Nephron progenitor cell (in vitro differentiated cells): Measurements from ENCODE around the gene FERMT1.
"Not testable (repeated sequence)": the region's sequence is repeated elsewhere in the genome, so short reads cannot be mapped to it uniquely, and the experiment has no call there.

ENCODE experiments used
- DNase-seq: peaks from one replicate; pipeline ENCODE4 v3.0.0; 2021
- H3K27ac Mint-ChIP-seq: 2 replicates; pipeline ENCODE4 v1.8.0; 2021; ENCODE audit warnings: mild to moderate bottlenecking, moderate library complexity, mixed read lengths
- H3K27me3 Mint-ChIP-seq: 2 replicates; pipeline ENCODE4 v1.8.0; 2021; ENCODE audit warnings: mild to moderate bottlenecking, low read depth, mixed read lengths; ENCODE audit not compliant: poor library complexity
- H3K36me3 Mint-ChIP-seq: 2 replicates; pipeline ENCODE4 v1.8.0; 2021; ENCODE audit warnings: low read depth, mixed read lengths
- H3K4me1 Mint-ChIP-seq: 2 replicates; pipeline ENCODE4 v1.8.0; 2021; ENCODE audit warnings: mixed read lengths
- H3K4me3 Mint-ChIP-seq: 2 replicates; pipeline ENCODE4 v1.8.0; 2021; ENCODE audit warnings: mild to moderate bottlenecking, moderate library complexity, mixed read lengths
- H3K9me3 Mint-ChIP-seq: 2 replicates; pipeline ENCODE4 v1.8.0; 2021; ENCODE audit warnings: mild to moderate bottlenecking, moderate library complexity, mixed read lengths
- CTCF ChIP-seq: fragments of 200-600 bp; sonication (generic); IDR thresholded peaks from 2 replicates; pipeline ENCODE4 v1.5.0; 2021; ENCODE audit warnings: antibody characterized with exemption

Gene FERMT1

GRCh38 chr20:6114696-6115095 lies 8.1 kb downstream of the FERMT1 start:
- H3K4me3 Mint-ChIP-seq: no peak overlapping the region
- H3K36me3 Mint-ChIP-seq: peaks cover 27% of the 10 kb centered on the region
- no peak for DNase-seq
- no peaks in the 10 kb centered on the region for H3K4me1 Mint-ChIP-seq
- peaks cover 30% of the 10 kb centered on the region for H3K9me3 Mint-ChIP-seq
- H3K27ac Mint-ChIP-seq: no peak overlapping the region
- H3K27me3 Mint-ChIP-seq: peaks cover 5% of the 10 kb centered on the region
- no peak for TF ChIP-seq CTCF

- no peaks in the 10 kb centered on the region for H3K27me3 Mint-ChIP-seq
- DNase-seq: no peak
- no peak overlapping the region for H3K27ac Mint-ChIP-seq
- no peak overlapping the region for H3K4me3 Mint-ChIP-seq
- no peak for TF ChIP-seq CTCF
- peaks cover 27% of the 10 kb centered on the region for H3K36me3 Mint-ChIP-seq
- peaks cover 30% of the 10 kb centered on the region for H3K9me3 Mint-ChIP-seq
- no peaks in the 10 kb centered on the region for H3K4me1 Mint-ChIP-seq
Observed at GRCh38 chr20:6113951-6114350, 8.9 kb downstream of the FERMT1 start.

GRCh38 chr20:6112965-6113364 lies 9.9 kb downstream of the FERMT1 start:
- not testable (repeated sequence) for H3K27ac Mint-ChIP-seq, DNase-seq
- peaks cover 27% of the 10 kb centered on the region for H3K36me3 Mint-ChIP-seq

DNA sequence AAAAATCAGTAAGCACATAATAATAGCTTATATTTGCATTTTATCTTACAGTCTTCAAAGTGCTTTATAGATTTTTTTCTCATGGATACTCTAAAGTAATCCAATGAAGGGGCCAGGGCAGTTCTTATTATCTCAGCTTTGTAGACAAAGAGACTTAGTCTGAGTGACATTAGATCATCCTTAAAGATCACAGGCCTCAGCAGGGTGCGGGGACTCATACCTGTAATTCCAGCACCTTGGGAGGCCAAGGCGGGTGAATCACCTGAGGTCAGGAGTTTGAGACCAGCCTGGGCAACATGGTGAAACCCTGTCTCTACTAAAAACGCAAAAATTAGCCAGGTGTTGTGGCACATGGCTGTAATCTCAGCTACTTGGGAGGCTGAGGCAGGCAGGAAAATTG lies 14.5 kb downstream of the FERMT1 start:
- peaks cover 12% of the 10 kb centered on the region for H3K36me3 Mint-ChIP-seq

More at GRCh38 chr20:6112965-6113364, 9.9 kb downstream of the FERMT1 start:
- not testable (repeated sequence) for H3K27me3 Mint-ChIP-seq, H3K4me3 Mint-ChIP-seq, H3K4me1 Mint-ChIP-seq
- peaks cover 30% of the 10 kb centered on the region for H3K9me3 Mint-ChIP-seq

GRCh38 chr20:6104493-6105188 lies 18.2 kb downstream of the FERMT1 start:
- Mint-ChIP-seq H3K36me3 (no peaks in the 10 kb centered on the region), H3K4me1 (peaks cover 12% of the 10 kb centered on the region), H3K27ac (peak overlapping the region; percentile 50), H3K9me3 (no peaks in the 10 kb centered on the region), H3K27me3 (peaks cover 5% of the 10 kb centered on the region), H3K4me3 (no peak overlapping the region)
- no peak for TF ChIP-seq CTCF
- no peak for DNase-seq

More for the DNA sequence above, 14.5 kb downstream of the FERMT1 start:
- peaks cover 12% of the 10 kb centered on the region for H3K4me1 Mint-ChIP-seq
- DNase-seq: no peak
- H3K27me3 Mint-ChIP-seq: no peaks in the 10 kb centered on the region
- peaks cover 12% of the 10 kb centered on the region for H3K9me3 Mint-ChIP-seq
- TF ChIP-seq CTCF: no peak
- H3K4me3 Mint-ChIP-seq: no peak overlapping the region
- no peak overlapping the region for H3K27ac Mint-ChIP-seq

GRCh38 chr20:6103301-6103700 lies 19.5 kb downstream of the FERMT1 start:
- TF ChIP-seq CTCF: no peak
- DNase-seq: no peak
- Mint-ChIP-seq H3K27me3 (peaks cover 5% of the 10 kb centered on the region), H3K27ac (no peak overlapping the region), H3K4me1 (peaks cover 12% of the 10 kb centered on the region), H3K36me3 (no peaks in the 10 kb centered on the region), H3K9me3 (no peaks in the 10 kb centered on the region), H3K4me3 (no peak overlapping the region)
